HTERT RPE-1 (cell line): ENCODE results near the gene MZT2A.
"Not testable (repeated sequence)": the region's sequence is repeated elsewhere in the genome, so short reads cannot be mapped to it uniquely, and the experiment has no call there.

Experiments used
- in situ Hi-C: fragments of 300-500 bp; cut with MboI; formaldehyde crosslinking; loops from 4 replicates; pipeline ENCODE4 v1.14.3; 2020; ENCODE audit warnings: low sequenced_read_pairs

The MZT2A gene

DNA sequence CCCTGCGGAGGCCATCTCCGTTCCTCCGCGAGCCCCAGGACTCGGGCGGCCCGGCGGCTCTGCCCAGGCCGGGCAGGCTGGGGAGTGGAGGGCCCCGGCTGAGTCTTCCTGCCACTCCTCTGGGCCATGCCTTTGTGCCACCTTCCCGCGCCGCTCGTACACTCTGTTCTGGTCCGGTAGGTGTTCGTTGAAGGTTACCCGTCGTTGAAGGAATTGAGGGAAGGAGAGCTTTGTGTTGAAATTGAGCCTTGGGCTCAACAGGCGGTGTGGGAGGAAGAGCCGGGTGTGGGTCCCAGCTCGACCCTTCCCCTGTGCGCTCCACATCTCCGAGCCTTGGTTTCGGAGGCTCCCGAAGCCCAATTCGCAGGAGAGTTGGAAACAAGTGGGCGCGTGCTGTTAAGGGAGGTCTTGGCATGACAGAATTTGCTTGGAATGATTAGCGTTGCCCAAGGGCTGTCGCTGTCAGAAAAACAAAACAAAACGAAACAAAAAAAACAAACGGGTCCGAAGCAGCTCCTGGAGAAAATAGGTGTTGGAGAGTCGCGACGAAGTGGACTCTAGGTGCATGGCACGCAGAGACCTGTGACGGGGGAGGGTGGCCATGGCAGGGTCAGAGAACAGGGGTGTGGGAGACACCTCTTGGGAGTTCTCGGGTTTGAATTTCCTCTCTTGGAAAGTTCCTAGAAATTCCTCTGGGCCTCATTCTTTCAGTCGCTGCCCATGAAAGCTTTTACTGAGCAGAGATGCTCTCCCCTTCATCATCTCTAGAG lies 1.2 kb upstream of the MZT2A start:
- in situ Hi-C loops, result no loop called here

DNA sequence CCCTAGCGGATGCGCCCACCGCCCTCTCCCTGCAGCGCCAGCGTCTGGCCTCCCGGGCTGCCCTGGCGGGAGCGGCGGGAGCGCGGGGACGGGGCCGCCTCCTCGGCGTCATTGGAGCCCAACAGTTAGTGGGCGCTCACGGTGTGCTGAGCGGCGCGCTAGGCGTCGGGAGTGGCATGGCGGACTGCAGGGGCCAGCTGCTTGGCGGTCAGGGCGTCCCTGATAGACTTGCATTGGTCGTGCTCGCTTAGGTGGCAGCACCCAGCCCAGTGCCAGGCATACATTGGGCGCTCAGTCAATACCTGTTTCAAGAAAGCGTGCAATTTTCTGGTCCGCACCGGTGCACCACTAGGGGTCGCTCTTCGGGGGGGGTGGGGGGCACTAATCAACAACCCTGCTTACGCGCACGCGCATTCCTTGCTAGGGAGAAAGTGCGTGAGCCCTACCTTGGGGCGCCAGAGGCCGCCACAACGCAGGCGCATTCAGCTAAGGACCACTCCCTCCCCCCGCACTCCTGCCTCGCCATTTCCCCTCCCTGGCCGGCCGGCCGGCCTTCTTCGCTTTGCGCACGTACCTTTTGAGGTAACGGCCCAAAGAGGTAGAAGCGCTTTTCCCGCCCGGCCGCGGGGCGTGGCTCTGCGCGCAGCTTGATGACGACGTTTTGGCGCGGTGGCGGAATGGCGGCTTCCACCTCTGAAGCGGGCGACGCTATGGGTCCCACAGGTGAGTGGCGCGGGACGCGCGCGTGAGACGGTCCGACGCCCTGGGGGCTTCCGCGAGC lies 411 bp upstream of the MZT2A start:
- in situ Hi-C loops, result no loop called here

DNA sequence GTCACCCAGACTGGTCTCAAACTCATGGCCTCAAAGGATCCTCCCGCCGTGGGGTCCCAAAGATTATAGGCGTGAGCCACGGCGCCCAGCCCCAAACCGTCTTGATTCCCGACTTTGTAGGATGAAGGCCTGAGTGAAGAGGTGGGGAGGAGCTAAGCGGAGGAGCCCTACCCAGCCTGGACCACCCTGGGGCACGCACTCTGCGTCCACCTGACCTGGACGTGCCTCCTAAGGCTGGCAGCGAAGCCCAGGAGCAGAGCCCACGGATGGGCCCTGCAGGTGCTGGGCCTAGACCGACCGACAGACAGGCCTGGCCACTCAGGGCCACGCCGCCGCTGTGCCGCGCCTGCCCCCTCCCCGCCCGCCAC lies 744 bp downstream of the MZT2A start:
- in situ Hi-C loops, result not testable (repeated sequence)

DNA sequence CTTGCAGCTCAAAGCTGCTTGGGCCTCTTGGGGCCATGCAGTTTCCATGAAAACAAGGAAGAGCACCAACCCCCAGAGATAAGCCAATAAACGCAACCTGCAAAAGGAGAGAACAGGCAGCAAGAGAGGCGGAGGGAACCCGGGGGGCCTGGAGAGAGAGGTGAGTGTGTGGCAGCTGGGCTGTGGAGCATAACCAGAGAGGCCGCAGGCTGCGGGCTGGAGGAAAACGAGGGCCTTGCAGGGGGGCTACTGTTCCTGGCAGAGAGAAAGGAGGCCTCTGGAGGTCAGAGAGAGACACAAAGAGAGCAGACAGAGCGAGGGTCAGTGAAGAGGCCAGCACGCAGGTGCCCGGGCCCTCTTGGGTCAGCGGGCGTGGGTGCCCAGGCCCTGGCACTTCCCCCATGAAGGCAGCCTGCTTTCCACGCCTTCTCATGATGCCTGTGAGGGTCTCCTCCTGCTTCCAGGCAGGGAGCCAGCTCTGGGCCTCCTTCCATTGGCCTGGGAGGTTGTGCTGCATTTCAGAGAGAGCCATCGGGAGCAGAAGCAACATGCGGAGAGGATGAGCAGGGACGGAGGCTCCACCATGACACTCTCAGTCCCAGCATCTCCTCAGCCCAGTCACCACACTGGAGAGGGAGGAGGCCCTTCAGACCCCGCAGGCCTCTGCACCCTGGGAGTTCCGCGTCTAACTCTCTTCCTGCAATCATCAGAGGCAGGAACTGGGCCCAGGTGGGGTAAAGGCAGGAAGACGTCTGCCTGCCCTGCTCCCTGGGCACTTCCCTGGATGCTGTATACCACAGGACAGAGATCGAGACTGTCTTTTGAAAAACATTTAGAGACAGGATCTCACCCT lies 1.4 kb downstream of the MZT2A start:
- in situ Hi-C loops, result not testable (repeated sequence)

DNA sequence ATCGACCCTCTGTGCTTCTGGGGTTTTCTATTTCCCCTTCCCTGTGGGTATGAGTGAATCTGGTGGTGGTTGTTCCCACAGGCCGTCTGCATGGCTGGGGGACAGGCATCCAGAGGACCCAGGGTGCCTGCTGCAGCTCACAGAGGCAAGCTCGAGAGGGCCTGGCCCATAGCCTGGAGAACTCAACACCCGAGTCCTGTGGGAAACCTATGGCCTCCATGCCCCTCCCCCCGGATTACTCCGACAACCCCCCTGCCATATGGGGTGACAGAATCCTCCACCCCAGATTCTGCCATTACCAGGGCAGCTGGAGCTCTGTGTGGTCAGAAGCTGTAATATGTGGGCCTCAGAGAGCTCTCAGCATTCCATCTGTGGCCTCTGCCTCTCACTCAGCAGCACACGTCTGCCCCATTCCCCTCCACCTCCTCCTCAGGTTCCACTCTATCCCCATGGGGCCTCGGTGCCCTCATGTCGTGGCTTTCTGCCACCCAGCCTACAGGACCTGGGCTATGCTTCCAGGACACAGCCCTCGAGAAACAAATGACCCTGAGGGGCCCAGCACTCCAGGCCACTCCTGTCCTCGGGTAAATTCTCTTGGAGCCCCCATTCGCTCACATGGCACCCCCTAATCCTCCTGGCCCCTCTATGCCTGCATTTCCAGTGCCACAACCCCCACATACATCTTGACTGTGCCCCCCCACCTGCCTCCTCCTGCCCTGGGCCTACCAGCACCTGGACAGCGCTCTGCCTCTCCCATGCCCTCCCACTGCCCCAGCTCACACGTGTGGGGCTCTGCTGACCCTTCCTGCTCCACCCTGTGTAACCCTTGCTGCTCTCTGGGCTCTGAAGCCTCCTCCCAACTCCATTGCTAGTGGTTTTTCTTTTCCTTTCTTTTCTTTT lies 3.6 kb downstream of the MZT2A start:
- in situ Hi-C loops, result no loop called here

DNA sequence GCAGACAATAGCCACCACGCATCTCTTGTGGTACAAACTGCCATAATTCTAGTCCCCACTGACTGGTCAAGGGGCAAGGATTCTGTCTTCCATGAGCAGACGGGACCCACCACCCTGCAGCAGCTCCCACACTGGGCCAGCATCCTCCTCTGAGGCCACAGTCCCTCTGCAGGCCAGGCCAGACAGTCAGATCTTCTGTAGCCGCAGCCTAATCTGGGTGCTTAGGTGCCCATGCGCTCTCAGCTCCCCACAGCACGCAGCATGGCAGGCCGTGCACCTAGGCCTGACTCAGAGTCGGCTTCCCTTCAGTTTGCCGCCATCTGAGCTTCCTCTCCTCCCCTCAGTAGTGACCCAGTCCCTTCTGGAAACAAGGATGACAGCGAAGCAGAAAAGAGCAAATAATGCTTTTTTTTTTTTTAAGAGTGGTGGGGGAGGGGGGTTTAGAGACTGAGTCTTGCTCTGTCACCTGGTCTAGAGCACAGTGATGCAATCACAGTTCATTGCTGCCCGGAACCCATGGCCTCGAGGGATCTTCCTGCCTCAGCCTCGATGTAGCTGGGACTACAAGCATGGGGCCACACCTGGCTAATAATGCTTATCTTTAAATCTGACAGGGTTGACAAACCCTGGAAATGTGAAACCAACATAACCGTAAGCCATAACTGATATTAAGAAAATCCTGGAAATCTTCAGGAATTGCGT lies 5.8 kb downstream of the MZT2A start:
- in situ Hi-C loops, result not testable (repeated sequence)

DNA sequence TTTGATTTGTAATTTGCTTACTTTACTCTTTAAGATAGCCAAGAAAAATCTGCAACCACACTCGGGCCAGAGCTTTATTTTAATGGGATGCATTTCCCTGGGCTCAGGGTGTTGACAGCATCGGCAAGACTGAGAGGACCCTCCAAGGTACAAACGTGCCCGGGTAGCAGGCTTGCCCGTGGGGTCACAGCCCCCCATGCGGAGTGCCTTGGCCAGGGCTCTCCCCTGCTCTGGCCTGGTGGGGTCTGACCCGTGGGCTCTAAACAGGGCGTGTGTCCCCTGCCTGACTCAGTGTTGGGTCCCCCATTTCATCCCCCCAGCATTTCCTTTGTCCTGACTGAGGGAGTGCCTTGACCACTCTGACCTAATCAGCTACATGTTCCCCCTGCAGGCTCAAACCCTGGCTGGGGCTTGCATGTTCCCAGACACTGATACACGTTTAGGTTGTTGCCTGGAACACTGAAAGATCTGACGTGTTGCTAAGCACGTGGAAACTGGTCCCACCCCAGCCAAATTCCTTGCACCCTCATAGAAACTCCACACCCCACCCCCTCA lies 7.2 kb downstream of the MZT2A start:
- in situ Hi-C loops, result not testable (repeated sequence)

DNA sequence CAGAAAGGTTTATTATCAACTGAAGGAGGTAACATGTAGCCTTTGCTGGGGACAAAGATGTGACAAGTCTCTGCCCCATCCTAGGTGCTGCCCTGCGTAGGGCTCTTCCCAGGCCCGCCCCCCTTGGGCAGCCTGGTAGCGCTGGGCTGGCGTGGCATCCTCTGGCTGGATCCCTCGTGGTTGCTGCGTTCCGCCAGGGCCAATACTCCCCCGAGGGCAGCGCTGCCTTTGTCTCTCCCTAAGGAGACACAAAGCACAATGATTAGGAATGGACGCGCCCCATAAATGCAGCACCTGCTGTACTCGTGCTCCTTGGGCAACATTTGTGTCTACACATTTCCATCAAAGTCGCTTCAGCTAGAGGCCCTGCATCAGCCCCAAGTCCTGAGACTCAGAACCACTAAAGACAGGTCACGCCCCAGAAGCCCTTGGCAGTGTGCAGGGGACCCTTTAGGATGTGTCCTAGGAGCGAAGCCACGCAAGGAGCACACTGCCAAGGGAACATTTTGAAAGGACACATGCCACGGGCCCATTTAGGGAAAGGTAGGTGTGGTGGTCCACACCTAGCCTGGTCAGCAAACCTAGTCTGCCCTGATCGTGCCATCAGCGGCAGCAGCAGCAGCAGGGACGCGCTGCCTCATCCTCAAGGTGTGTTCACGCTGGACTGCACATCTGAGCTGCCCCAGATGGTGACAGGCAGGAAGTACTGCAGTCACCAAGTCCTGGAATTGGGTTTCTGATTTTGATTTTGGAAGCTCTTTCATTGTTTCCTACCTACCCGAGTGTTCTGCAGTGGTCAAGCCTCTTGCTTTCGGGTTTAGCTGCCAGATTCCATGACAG lies 8.0 kb downstream of the MZT2A start:
- in situ Hi-C loops, result not testable (repeated sequence)

DNA sequence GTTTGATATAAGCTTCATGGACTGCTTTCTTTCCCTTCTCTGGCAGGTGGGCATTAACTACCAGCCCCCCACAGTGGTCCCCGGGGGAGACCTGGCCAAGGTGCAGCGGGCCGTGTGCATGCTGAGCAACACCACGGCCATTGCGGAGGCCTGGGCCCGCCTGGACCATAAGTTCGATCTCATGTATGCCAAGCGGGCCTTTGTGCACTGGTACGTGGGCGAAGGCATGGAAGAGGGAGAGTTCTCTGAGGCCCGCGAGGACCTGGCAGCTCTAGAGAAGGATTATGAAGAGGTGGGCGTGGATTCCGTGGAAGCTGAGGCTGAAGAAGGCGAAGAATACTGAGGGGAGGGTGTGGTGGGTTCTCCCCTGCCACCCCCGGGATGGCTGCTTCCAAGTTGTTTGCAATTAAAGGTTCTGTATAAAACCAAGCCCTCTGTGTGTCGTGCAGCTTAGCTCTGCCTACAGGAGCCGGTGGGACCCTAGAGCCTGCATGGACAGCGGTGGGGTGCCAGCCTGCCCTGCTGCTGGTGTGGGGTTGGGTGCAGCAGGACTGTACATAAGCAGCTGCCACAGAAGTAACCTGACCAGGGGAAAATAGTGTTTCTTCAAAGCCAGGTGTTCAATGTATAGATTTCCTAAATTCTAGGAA lies 9.6 kb downstream of the MZT2A start:
- in situ Hi-C loops, result not testable (repeated sequence)

DNA sequence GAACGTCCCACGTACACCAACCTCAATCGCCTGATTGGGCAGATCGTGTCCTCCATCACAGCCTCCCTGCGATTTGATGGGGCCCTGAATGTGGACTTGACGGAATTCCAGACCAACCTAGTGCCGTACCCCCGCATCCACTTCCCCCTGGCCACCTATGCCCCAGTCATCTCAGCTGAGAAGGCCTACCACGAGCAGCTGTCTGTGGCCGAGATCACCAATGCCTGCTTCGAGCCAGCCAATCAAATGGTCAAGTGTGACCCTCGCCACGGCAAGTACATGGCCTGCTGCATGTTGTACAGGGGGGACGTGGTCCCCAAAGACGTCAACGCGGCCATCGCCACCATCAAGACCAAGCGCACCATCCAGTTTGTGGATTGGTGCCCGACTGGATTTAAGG lies 11.8 kb downstream of the MZT2A start:
- in situ Hi-C loops, result not testable (repeated sequence)

DNA sequence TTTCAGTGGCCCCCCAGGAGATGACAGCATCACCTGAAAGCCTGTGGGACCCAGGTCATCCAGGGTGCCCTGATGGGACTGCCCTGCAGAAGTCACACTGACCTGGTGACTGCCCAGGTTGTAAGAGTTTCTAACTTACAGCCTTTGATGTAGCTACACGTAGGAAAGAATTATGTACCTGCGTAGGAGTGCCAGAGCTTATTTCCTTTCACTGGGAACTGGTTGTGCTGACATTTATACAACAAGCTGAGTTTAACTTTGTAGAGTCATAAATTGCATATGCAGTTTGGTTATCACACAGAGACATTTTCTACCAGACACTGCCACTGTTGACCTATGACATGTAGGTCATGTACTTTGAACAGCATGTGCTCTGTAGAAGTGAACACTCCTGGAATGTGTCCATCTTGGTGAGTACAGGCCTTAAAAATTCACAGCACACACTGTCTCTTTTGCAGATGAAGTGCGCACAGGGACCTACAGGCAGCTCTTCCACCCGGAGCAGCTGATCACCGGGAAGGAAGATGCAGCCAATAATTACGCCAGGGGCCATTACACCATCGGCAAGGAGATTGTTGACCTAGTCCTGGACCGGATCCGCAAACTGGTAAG lies 13.2 kb downstream of the MZT2A start:
- in situ Hi-C loops, result not testable (repeated sequence)

DNA sequence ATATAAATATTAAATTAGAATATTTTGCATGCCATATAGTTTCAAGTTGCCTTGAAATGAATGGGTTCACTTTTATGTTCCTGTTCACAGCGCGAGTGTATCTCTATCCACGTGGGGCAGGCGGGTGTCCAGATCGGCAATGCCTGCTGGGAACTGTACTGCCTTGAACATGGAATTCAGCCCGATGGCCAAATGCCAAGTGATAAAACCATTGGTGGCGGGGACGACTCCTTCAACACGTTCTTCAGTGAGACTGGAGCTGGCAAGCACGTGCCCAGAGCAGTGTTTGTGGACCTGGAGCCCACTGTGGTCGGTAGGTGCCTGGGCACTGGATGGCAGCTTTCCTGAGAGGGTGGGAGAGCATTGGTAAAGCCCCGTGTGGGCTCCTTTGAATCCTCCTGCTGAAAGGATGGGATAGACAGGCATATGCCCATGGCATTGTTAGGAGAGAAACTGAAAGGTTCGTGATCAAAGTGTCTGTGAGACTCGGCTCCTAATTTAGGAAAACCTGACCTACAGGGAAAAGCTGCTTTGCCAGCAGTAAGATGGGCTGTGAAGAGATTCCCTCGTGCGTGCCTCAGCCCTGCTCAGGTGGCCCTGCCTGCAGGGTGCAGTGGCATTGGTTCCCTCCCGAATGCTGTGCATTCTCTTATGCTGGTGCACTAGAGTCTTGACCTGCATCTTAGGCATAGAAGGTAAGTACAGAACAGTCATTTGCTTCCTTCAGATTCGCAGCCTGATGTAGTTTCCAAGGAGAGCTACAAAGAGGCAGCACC lies 13.9 kb downstream of the MZT2A start:
- in situ Hi-C loops, result not testable (repeated sequence)

DNA sequence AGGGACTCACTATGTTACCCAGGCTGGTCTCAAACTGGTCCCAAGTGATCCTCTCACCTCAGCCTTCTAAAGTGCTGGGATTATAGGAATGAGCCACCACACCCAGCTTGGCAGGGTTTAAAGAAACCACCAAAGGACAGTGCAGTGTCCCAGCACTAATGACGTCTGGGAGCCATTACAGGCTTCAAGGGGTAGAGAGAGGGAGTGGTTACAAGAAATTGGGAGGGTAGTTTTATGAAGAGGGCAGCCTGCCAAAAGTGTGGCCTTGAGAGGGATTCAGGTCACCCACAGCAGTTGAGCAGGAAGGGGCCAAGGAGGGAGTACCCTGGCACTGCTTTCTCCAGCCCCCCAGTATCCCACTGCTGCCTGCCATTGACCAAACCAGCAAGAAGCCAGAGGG lies 15.0 kb downstream of the MZT2A start:
- in situ Hi-C loops, result not testable (repeated sequence)

DNA sequence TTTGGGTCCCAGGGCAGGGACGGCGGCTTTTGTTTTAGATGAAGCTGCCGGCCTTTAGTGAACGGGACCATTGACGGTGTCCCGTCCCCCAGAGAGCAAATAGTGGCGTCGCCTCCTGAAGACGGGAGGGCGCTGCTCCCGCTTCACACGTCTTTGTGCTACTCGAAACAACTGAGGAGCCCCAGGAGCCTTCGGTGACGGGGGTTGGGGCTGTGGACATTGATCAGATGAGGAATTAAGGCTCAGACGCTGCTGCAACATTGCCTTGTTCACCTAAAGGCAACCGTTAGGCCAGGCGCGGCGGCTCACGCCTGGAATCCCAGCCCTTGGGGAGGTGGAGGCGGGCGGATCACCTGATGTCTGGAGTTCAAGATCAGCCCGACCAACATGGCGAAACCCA lies 15.8 kb downstream of the MZT2A start:
- in situ Hi-C loops, result not testable (repeated sequence)

DNA sequence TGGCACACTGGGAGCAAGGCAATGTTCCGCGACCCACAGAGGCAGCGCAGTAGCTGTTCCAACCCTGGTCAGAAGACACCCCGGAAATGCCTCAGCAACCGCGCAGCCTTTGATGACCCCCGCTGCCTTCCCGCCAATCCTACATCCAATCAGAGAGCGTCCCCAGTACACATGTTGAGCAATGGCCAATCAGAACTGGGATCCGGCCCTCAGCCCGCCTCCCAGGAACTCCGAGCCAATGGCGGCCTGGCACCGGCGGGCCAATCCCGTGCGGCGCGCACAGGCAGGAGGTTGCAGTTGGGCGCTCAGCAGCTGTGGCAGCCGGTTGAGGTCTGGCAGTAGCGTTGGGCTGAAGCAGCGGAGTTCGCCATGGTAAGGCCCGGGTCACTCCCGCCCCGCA lies 16.4 kb downstream of the MZT2A start, which contains the start of gene TUBA3D:
TUBA3D (plus strand) TSS at position 289 of the 400 bp plus-strand sequence; CDS start at position 370, 81 bp downstream.
- in situ Hi-C loops, result no loop called here

DNA sequence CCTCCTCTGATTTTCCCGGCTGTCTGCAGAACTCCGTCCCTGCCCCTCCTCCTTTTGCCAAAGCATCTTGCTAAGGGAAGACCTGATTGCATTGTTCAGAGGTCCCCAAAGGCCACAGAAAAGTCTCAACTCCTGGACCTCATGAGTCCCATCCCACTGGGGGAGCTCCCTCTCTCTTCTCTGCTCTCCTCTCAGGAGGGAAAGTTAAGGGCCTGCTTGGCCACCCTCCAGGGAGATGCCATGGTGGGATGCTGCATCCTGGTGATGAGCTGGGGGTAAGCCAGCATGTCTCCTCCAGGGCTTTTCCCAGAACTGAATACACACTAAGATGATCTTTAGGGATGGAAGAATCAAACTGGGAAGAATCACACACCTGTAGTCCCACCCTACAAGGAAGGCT lies 18.9 kb downstream of the MZT2A start:
- in situ Hi-C loops, result not testable (repeated sequence)

DNA sequence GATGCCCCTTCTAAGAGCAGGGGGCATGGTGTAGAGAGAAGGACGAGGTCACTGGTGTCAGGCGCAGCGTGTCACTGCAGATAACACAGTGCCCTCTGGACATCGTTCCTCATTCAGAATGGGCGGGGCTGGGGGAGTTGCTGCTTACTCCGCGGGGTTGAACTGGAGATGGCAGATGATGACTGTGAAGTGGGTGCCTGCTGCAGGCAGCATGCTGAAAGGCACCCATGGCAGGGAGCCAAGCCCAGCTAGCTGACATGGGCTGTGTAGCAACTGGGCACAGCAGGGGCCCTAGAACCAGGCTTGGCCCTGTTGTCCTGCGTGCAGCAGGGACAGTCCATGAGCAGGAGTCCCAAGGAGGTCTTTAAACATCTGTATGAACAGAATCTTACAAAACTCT lies 20.6 kb downstream of the MZT2A start:
- in situ Hi-C loops, result not testable (repeated sequence)
